ENCODE data around the gene NAV3. TPM values are rescaled to one million over a fixed set of nuclear protein-coding genes. Genes with fewer than 3 reads are reported as not detected.

NAV3 gene
- total RNA-seq, 1 experiment from 2014 or later: 3.0 TPM

DNA sequence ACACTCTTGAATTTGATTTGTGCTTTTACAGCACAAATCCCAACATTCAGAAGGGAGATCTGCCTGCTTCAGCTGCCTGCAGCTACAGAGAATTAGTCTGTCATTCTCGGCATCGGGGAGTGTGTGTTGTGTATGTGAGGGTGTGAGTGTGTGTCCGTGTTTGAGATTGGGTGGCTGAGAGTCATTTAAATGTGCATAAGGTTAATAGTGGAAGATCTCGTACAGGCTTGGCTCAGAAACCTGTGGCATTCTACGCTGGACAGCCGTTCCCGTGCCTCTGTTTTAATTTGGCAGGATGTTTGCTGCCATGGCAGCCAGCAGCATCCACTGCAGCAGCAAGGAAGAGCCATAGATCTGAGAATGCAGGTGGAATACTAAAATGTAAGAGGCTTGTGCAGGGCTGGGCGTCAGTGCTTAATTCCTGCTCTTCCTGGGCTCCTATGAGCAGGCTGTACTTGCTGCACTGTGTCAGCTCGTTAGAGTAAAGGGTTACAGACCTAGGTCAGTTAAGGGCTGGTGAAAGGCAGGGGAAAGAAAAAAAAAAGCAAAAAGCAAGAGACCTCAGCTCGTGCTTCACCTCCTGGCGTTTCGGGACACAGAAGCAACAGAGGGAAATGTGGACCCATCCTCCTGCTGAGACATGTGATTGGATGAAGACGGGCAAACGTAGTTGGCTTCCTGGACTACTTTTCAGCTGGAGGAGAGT is 205.4 kb downstream of the NAV3 start:
- Histone ChIP-seq H3K27me3 (ENCODE audit: insufficient read depth, low read length) (no peaks in the 10 kb centered on the region), H2BK12ac (ENCODE audit: insufficient read length, low read depth, low read length) (no peak overlapping the region), H3K9ac (ENCODE audit: extremely low read depth, insufficient read length, low read length) (no peak overlapping the region), H2BK15ac (ENCODE audit: low read depth, low read length) (no peak overlapping the region), H3K4me1 (ENCODE audit: insufficient read depth, low read length) (no peaks in the 10 kb centered on the region), H2BK20ac (ENCODE audit: low read depth, low read length, poor library complexity, severe bottlenecking) (no peak overlapping the region), H3K56ac (ENCODE audit: insufficient read length, low read depth, low read length) (no peak overlapping the region), H3K18ac (ENCODE audit: insufficient read length, low read depth, low read length) (no peak overlapping the region), H3K9me3 (ENCODE audit: control insufficient read depth, low read depth, low read length) (no peaks in the 10 kb centered on the region), H3K4ac (ENCODE audit: low read depth, low read length) (no peak overlapping the region), H3T11ph (ENCODE audit: low read length) (no peak overlapping the region), H2AK5ac (ENCODE audit: insufficient read length, low read length) (no peak overlapping the region), H2BK5ac (ENCODE audit: insufficient read length, low read length) (no peak overlapping the region), H4K8ac (replicated peaks; ENCODE audit: insufficient read length, low read depth, low read length) (no peak overlapping the region), H3K14ac (ENCODE audit: insufficient read depth, low read length) (no peak overlapping the region), H4K20me1 (ENCODE audit: control insufficient read depth, insufficient read depth, insufficient read length) (no peaks in the 10 kb centered on the region), H2AFZ (ENCODE audit: low read length) (no peak overlapping the region), H3K23ac (ENCODE audit: insufficient read length, low read depth, low read length) (no peak overlapping the region), H3K79me1 (ENCODE audit: insufficient read depth, low read depth, low read length, poor library complexity, severe bottlenecking) (no peaks in the 10 kb centered on the region), H2BK120ac (ENCODE audit: low read depth, low read length, poor library complexity, severe bottlenecking) (no peak overlapping the region), H4K91ac (ENCODE audit: insufficient read length, low read depth, low read length) (no peak overlapping the region), H3K4me2 (ENCODE audit: insufficient read depth, insufficient read length, low read length) (no peak overlapping the region), H3K23me2 (ENCODE audit: insufficient read length, low read depth, low read length, poor library complexity, severe bottlenecking) (no peaks in the 10 kb centered on the region), H3K79me2 (ENCODE audit: insufficient read depth, low read length) (no peaks in the 10 kb centered on the region), H4K5ac (ENCODE audit: insufficient read length, low read depth, low read length) (no peak overlapping the region), H3K27ac (ENCODE audit: insufficient read length, low read depth, low read length) (no peak overlapping the region)
- H3K27me3 Mint-ChIP-seq (ENCODE audit: low read depth): no peaks in the 10 kb centered on the region
- no peaks in the 10 kb centered on the region for H3K9me3 Mint-ChIP-seq
- WGBS (ENCODE audit: extremely low coverage, insufficient read length, low lambda C conversion rate): 100% methylated on average over 1 of the region's 14 CpGs
- H3K4me3 Mint-ChIP-seq: no peak overlapping the region
- no peaks in the 10 kb centered on the region for H3K36me3 Mint-ChIP-seq (ENCODE audit: insufficient read depth in 1 of 3, low read depth in 3 of 3)
- H3K27ac Mint-ChIP-seq: no peak overlapping the region
- no peak for DNase-seq
- TF ChIP-seq, protein P1, sequence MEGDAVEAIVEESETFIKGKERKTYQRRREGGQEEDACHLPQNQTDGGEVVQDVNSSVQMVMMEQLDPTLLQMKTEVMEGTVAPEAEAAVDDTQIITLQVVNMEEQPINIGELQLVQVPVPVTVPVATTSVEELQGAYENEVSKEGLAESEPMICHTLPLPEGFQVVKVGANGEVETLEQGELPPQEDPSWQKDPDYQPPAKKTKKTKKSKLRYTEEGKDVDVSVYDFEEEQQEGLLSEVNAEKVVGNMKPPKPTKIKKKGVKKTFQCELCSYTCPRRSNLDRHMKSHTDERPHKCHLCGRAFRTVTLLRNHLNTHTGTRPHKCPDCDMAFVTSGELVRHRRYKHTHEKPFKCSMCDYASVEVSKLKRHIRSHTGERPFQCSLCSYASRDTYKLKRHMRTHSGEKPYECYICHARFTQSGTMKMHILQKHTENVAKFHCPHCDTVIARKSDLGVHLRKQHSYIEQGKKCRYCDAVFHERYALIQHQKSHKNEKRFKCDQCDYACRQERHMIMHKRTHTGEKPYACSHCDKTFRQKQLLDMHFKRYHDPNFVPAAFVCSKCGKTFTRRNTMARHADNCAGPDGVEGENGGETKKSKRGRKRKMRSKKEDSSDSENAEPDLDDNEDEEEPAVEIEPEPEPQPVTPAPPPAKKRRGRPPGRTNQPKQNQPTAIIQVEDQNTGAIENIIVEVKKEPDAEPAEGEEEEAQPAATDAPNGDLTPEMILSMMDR (conservative IDR thresholded peaks at IDR 0.05): no peak
- H3K4me1 Mint-ChIP-seq: peaks cover 0 to 3% of the 10 kb centered on the region in 2 experiments; a peak in 1 of 4 replicates
